Cerebellar nuclear complex (tissue), 1 donor: Measurements from ENCODE around the gene RPP25L.

ENCODE experiments used
- DNase-seq, 2 experiments: peaks; one replicate each; lab custom pipeline; 2025; lab: John Stamatoyannopoulos, UW

The RPP25L gene

GRCh38 chr9:34568774-34569173 lies 43.1 kb downstream of the RPP25L start:
- no peak for DNase-seq

- DNase-seq, result no peak
Measured at GRCh38 chr9:34568133-34568532, 43.8 kb downstream of the RPP25L start.

- DNase-seq, result no peak
Measured at GRCh38 chr9:34566972-34567371, 44.9 kb downstream of the RPP25L start.

- DNase-seq, result no peak
Measured at GRCh38 chr9:34566322-34566721, 45.6 kb downstream of the RPP25L start.

- no peak for DNase-seq
Measured at GRCh38 chr9:34565856-34566255, 46.0 kb downstream of the RPP25L start.

- DNase-seq, result no peak
Measured at GRCh38 chr9:34564617-34565016, 47.3 kb downstream of the RPP25L start.

GRCh38 chr9:34563262-34563661 lies 48.6 kb downstream of the RPP25L start:
- no peak for DNase-seq

- DNase-seq, result no peak
Measured at GRCh38 chr9:34562135-34562745, 49.7 kb downstream of the RPP25L start.

GRCh38 chr9:34560599-34561214 lies 51.2 kb downstream of the RPP25L start:
- DNase-seq, result no peak
